CD4-positive, alpha-beta T cell treated with Interleukin-15 for 1 hour (primary cell): ENCODE data around the gene MT1A.
A peak's percentile ranks its signal among the peaks of the same experiment; 100 is the strongest.

Source experiments
- DNase-seq: peaks from one replicate; pipeline ENCODE4 v3.0.0-alpha.2; 2020

Gene MT1A

GRCh38 chr16:56632156-56632847 is 6.2 kb upstream of the MT1A start, which contains the start of gene MT1M:
Gene MT1M (plus strand): TSS chr16:56632659. CDS start chr16:56632732, 73 bp downstream.
- DNase-seq: no peak

- no peak for DNase-seq
Observed at GRCh38 chr16:56632848-56633365, 5.6 kb upstream of the MT1A start.

GRCh38 chr16:56633535-56633934 is 4.9 kb upstream of the MT1A start:
- no peak for DNase-seq

GRCh38 chr16:56634715-56635440 is 3.6 kb upstream of the MT1A start:
- DNase-seq: no peak

- no peak for DNase-seq
Observed at GRCh38 chr16:56635441-56635967, 3.0 kb upstream of the MT1A start.

- DNase-seq: no peak
Observed at GRCh38 chr16:56636616-56637413, 1.7 kb upstream of the MT1A start.

- no peak for DNase-seq
Observed at GRCh38 chr16:56639045-56639444, 579 bp downstream of the MT1A start.

GRCh38 chr16:56640076-56640475 is 1.6 kb downstream of the MT1A start:
- no peak for DNase-seq

GRCh38 chr16:56641166-56641565 is 2.7 kb downstream of the MT1A start:
- no peak for DNase-seq

- DNase-seq: peak; percentile 78
Observed at GRCh38 chr16:56643080-56643778, 4.8 kb downstream of the MT1A start.

GRCh38 chr16:56643833-56644232 is 5.4 kb downstream of the MT1A start:
- DNase-seq: no peak

GRCh38 chr16:56645311-56645710 is 6.8 kb downstream of the MT1A start:
- DNase-seq: no peak

- DNase-seq: no peak
Observed at GRCh38 chr16:56645838-56646237, 7.4 kb downstream of the MT1A start.

- no peak for DNase-seq
Observed at GRCh38 chr16:56647641-56648431, 9.4 kb downstream of the MT1A start.

GRCh38 chr16:56649271-56649670 is 10.8 kb downstream of the MT1A start:
- DNase-seq: no peak

GRCh38 chr16:56649820-56650219 is 11.4 kb downstream of the MT1A start:
- no peak for DNase-seq

- DNase-seq: no peak
Observed at GRCh38 chr16:56651586-56651985, 13.1 kb downstream of the MT1A start, which contains the start of gene MT1B. Gene MT1B (plus strand): TSS chr16:56651886. CDS start chr16:56651954, 68 bp downstream.

- no peak for DNase-seq
Observed at GRCh38 chr16:56652600-56652999, 14.1 kb downstream of the MT1A start.

- no peak for DNase-seq
Observed at GRCh38 chr16:56653218-56653617, 14.8 kb downstream of the MT1A start.

- peak; percentile 57 for DNase-seq
Observed at GRCh38 chr16:56657555-56658326, 19.3 kb downstream of the MT1A start, which contains the start of gene MT1F. Gene MT1F (plus strand): TSS chr16:56657959. CDS start chr16:56658059, 100 bp downstream.
